Measurements from ENCODE around the gene NUDT16L1.

DNA sequence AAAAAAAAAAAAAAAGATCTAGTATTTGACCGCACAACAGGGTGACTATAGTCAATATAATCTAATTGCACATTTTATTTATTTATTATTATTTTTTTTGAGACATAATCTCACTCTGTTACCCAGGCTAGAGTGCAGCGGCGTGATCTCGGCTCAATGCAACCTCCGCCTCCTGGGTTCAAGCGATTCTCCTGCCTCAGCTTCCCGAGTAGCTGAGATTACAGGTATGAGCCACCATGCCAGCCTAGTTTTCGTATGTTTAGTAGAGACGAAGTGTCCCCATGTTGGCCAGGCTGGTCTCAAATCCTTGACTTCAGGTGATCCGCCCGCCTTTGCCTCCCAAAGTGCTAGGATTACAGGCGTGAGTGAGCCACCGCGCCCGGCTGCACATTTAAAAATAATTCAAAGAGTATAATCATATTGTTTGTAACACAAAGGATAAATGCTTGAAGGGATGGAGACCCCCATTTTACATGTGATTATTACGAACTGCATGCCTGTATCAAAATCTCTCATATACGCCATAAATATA, 39.9 kb downstream of the NUDT16L1 start:
- TF ChIP-seq, protein P1, sequence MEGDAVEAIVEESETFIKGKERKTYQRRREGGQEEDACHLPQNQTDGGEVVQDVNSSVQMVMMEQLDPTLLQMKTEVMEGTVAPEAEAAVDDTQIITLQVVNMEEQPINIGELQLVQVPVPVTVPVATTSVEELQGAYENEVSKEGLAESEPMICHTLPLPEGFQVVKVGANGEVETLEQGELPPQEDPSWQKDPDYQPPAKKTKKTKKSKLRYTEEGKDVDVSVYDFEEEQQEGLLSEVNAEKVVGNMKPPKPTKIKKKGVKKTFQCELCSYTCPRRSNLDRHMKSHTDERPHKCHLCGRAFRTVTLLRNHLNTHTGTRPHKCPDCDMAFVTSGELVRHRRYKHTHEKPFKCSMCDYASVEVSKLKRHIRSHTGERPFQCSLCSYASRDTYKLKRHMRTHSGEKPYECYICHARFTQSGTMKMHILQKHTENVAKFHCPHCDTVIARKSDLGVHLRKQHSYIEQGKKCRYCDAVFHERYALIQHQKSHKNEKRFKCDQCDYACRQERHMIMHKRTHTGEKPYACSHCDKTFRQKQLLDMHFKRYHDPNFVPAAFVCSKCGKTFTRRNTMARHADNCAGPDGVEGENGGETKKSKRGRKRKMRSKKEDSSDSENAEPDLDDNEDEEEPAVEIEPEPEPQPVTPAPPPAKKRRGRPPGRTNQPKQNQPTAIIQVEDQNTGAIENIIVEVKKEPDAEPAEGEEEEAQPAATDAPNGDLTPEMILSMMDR (IDR thresholded peaks at IDR 0.05; ENCODE audit: low read depth, low read length) = no peak
- TF ChIP-seq POLR2A (IDR thresholded peaks at IDR 0.05; ENCODE audit: extremely low read depth, insufficient read length) = no peak
